Measurements from ENCODE around the gene F2. TPM values are rescaled to one million over a fixed set of nuclear protein-coding genes. Genes with fewer than 3 reads are reported as not detected.

Gene F2
- total and polyA plus RNA-seq, 9 donors: 0.10 to 1.00 (median 0.33) TPM; not detected in 3

- TF ChIP-seq POLR2A (IDR thresholded peaks at IDR 0.05) (no peak), EP300 (IDR thresholded peaks at IDR 0.05) (no peak), CTCF (IDR thresholded peaks at IDR 0.05) (no peak)
- no peaks in the 10 kb centered on the region for H3K9me3 ChIP-seq
- H3K4me1 ChIP-seq (ENCODE audit: insufficient read depth): peaks cover 16% of the 10 kb centered on the region
- no peak overlapping the region for H3K27ac ChIP-seq
- H3K36me3 ChIP-seq: no peaks in the 10 kb centered on the region
- peak in 1 of 5 donors; percentile 33 for DNase-seq
- H3K4me3 ChIP-seq: no peak overlapping the region
- 79 to 85% (median 84%) methylated on average over 26 of the region's 26 CpGs for WGBS, 3 donors
- intact Hi-C loops (cut with DNase I): no loop called here
- H3K27me3 ChIP-seq: no peaks in the 10 kb centered on the region
Measured at GRCh38 chr11:46679241-46680163, 39.5 kb upstream of the F2 start.

- intact Hi-C loops (cut with DNase I): no loop called here
- Histone ChIP-seq H3K27ac (no peak overlapping the region), H3K9me3 (no peaks in the 10 kb centered on the region), H3K27me3 (no peaks in the 10 kb centered on the region), H3K4me3 (no peak overlapping the region), H3K4me1 (ENCODE audit: insufficient read depth) (peaks cover 10% of the 10 kb centered on the region), H3K36me3 (no peaks in the 10 kb centered on the region)
- WGBS, 3 donors: 82 to 85% (median 82%) methylated on average over 20 to 21 of the region's 21 CpGs
- DNase-seq: peak in 1 of 5 donors; percentile 25
- no peak for TF ChIP-seq POLR2A (IDR thresholded peaks at IDR 0.05)
- TF ChIP-seq EP300 (IDR thresholded peaks at IDR 0.05): no peak
- no peak for TF ChIP-seq CTCF (IDR thresholded peaks at IDR 0.05)
Measured at GRCh38 chr11:46680164-46680760, 38.8 kb upstream of the F2 start.

DNA sequence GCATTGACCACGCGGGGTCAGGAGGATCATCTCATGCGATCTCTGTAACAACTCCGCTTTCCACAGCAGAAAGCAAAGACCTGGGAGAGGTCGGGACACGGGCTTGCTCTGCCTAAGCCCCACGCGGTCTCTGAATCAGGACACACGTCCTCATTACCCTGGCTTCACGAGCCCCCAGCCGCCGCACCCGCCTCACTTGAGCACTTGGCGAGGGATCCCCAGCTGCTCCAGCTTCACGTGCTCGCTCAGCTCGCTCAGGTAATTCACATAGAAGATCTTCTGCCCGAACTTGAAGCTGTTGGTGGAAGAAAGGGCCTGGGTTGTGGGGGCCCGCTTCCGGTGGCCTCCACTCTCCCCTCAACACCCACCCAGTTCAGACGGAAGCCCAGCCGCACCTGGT, 38.2 kb upstream of the F2 start:
- H3K36me3 ChIP-seq: no peaks in the 10 kb centered on the region
- H3K4me3 ChIP-seq: no peak overlapping the region
- intact Hi-C loops (cut with DNase I): no loop called here
- no peaks in the 10 kb centered on the region for H3K9me3 ChIP-seq
- 91 to 93% (median 92%) methylated on average over 22 of the region's 22 CpGs for WGBS, 3 donors
- no peak overlapping the region for H3K27ac ChIP-seq
- no peaks in the 10 kb centered on the region for H3K27me3 ChIP-seq
- peaks cover 5% of the 10 kb centered on the region for H3K4me1 ChIP-seq (ENCODE audit: insufficient read depth)
- TF ChIP-seq POLR2A (IDR thresholded peaks at IDR 0.05) (no peak), EP300 (IDR thresholded peaks at IDR 0.05) (no peak), CTCF (IDR thresholded peaks at IDR 0.05) (no peak)
- peak in 1 of 5 donors; percentile 25 for DNase-seq

DNA sequence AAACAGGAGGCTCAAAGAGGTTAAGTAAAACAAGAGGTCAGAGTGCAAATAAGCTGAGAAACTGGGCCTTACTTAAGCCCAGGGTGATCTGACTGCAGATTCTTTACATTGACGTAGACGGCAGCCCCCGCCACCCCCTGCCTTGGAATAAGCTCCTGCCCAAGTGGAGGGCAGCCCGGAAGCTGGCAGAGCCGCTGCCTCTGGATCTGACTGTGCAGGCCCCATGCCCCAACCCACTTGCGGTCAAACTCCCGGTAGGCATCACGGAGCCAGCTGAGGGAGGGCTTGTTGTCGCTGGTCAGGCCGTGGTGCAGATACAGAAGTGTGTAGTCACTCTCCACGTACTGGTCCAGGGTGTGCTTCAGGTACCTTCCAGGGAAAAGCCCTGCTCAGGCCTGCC, 37.2 kb upstream of the F2 start:
- no peaks in the 10 kb centered on the region for H3K27me3 ChIP-seq
- DNase-seq: no peak
- TF ChIP-seq EP300 (IDR thresholded peaks at IDR 0.05): no peak
- TF ChIP-seq POLR2A (IDR thresholded peaks at IDR 0.05): no peak
- TF ChIP-seq CTCF (IDR thresholded peaks at IDR 0.05): no peak
- no peak overlapping the region for H3K4me3 ChIP-seq
- intact Hi-C loops (cut with DNase I): no loop called here
- H3K4me1 ChIP-seq (ENCODE audit: insufficient read depth): no peaks in the 10 kb centered on the region
- H3K36me3 ChIP-seq: no peaks in the 10 kb centered on the region
- H3K27ac ChIP-seq: no peak overlapping the region
- H3K9me3 ChIP-seq: no peaks in the 10 kb centered on the region
- 87 to 95% (median 91%) methylated on average over 11 of the region's 11 CpGs for whole genome bisulfite sequencing, 3 donors
